Measurements from ENCODE around the gene RENBP. TPM values are rescaled to one million over a fixed set of nuclear protein-coding genes. Genes with fewer than 3 reads are reported as not detected.

Gene RENBP
- total RNA-seq, 4 donors from 2014 or later: 4.6 to 13.1 (median 7.2) TPM; not detected in 1

DNA sequence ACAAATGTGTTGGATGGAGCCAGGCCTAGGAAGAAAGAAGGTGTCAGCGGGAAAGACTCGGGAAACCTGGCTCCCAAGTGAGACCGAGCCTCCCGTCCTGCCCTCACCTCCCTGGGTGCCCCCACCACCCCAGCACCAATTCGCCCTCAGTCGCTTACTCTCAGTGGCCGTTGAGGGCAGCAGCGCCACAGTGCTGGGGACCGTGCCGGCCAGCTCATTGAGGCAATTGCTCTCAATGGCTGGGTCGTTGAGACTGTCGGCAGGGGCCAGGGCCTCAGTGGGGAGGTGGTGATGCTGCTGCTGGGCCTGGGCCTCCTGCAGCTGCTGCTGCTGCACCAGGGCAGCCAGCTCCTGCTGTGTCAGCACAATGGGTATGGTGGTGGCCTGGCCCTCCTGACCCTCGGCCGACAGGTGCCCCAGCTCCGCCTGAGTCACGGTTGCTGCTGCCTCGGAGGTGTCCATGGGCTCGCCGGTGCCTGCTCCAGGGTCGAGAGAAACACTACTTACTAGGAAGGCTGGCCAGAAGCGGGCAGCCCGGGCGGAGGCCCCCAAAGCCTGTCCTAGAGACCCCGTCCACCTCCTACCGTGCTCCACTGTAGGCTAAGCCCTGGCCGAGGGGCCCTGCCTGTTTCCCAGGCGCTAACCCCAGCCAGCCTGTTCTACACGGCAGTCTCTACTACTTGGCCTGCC is 7.4 kb upstream of the RENBP start:
- in situ Hi-C loops (cut with MboI; ENCODE audit: low pct_ligation_motif_present in 1 of 4, low pct_unique_long_range_greater_than_20kb in 1 of 4, low sequenced_read_pairs in 3 of 4): loop anchor here in 2 of 4 donors (25.0 kb wide), 2 partner anchors 190 to 585 kb away; partner anchors contain the start of genes G6PD (in 1 of the 2), IKBKG (in 1 of the 2) and PLXNB3 (in 1 of the 2)
- Histone ChIP-seq H3K4me3 (no peak overlapping the region), H3K4me1 (peaks cover 0 to 12% (median 0%) of the 10 kb centered on the region in 4 donors), H3K27ac (peak overlapping the region; percentile 67 to 72 (median 70)), H3K27me3 (no peaks in the 10 kb centered on the region), H3K9me3 (no peaks in the 10 kb centered on the region), H3K36me3 (no peaks in the 10 kb centered on the region)
- intact Hi-C loops (cut with DNase I; ENCODE audit: low total_unique reads): loop anchor here (5.0 kb wide), 1 partner anchor 185 kb away; no protein-coding TSS in a partner anchor
- no peak for DNase-seq
- WGBS, 2 donors (ENCODE audit: low coverage in 1 of 2): 91% methylated on average over 26 of the region's 28 CpGs; no CpG with 5 or more reads in 1 of the 2 donors
- TF ChIP-seq POLR2AphosphoS5 (IDR thresholded peaks at IDR 0.05) (no peak), POLR2A (IDR thresholded peaks at IDR 0.05) (no peak), EP300 (IDR thresholded peaks at IDR 0.05; ENCODE audit: low read depth) (no peak)
- TF ChIP-seq, protein P1, sequence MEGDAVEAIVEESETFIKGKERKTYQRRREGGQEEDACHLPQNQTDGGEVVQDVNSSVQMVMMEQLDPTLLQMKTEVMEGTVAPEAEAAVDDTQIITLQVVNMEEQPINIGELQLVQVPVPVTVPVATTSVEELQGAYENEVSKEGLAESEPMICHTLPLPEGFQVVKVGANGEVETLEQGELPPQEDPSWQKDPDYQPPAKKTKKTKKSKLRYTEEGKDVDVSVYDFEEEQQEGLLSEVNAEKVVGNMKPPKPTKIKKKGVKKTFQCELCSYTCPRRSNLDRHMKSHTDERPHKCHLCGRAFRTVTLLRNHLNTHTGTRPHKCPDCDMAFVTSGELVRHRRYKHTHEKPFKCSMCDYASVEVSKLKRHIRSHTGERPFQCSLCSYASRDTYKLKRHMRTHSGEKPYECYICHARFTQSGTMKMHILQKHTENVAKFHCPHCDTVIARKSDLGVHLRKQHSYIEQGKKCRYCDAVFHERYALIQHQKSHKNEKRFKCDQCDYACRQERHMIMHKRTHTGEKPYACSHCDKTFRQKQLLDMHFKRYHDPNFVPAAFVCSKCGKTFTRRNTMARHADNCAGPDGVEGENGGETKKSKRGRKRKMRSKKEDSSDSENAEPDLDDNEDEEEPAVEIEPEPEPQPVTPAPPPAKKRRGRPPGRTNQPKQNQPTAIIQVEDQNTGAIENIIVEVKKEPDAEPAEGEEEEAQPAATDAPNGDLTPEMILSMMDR (IDR thresholded peaks at IDR 0.05): no peak

DNA sequence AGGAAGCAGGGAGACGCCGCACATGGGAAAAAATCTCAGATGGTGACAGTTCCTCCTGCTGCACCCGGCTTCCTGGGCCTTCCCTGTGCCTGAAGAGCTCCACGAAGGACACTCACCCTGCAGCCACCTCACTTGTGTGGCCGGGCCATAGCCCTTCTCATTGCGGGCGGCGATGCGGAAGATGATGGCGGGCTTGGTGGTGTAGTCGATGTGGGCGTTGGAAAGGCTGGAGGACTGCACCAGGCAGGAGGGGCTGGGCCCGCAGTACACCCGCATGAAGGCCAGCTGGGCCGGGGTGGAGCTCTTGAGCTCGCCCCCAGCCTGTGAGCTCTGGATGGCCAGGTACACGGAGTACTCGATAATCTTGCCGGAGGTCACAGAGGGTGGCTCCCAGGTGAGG is 5.7 kb upstream of the RENBP start:
- peak overlapping the region; percentile 58 to 72 (median 66) for H3K27ac ChIP-seq
- H3K4me3 ChIP-seq: no peak overlapping the region
- DNase-seq: no peak
- in situ Hi-C loops (cut with MboI; ENCODE audit: low pct_ligation_motif_present in 1 of 4, low pct_unique_long_range_greater_than_20kb in 1 of 4, low sequenced_read_pairs in 3 of 4) (loop anchor here in 2 of 4 donors (25.0 kb wide), 2 partner anchors 188 to 587 kb away; partner anchors contain the start of genes G6PD (in 1 of the 2), IKBKG (in 1 of the 2) and PLXNB3 (in 1 of the 2)), intact Hi-C loops (cut with DNase I; ENCODE audit: low total_unique reads) (loop anchor here (5.0 kb wide), 1 partner anchor 183 kb away; no protein-coding TSS in a partner anchor)
- H3K9me3 ChIP-seq: no peaks in the 10 kb centered on the region
- no peaks in the 10 kb centered on the region for H3K27me3 ChIP-seq
- peaks cover 0 to 12% (median 0%) of the 10 kb centered on the region in 4 donors for H3K4me1 ChIP-seq
- no peaks in the 10 kb centered on the region for H3K36me3 ChIP-seq
- TF ChIP-seq POLR2A (IDR thresholded peaks at IDR 0.05) (no peak), POLR2AphosphoS5 (IDR thresholded peaks at IDR 0.05) (no peak), EP300 (IDR thresholded peaks at IDR 0.05; ENCODE audit: low read depth) (no peak)
- TF ChIP-seq, protein P1 (IDR thresholded peaks at IDR 0.05): no peak
- whole genome bisulfite sequencing, 2 donors (ENCODE audit: low coverage in 1 of 2): 93% methylated on average over 9 of the region's 19 CpGs; no CpG with 5 or more reads in 1 of the 2 donors

DNA sequence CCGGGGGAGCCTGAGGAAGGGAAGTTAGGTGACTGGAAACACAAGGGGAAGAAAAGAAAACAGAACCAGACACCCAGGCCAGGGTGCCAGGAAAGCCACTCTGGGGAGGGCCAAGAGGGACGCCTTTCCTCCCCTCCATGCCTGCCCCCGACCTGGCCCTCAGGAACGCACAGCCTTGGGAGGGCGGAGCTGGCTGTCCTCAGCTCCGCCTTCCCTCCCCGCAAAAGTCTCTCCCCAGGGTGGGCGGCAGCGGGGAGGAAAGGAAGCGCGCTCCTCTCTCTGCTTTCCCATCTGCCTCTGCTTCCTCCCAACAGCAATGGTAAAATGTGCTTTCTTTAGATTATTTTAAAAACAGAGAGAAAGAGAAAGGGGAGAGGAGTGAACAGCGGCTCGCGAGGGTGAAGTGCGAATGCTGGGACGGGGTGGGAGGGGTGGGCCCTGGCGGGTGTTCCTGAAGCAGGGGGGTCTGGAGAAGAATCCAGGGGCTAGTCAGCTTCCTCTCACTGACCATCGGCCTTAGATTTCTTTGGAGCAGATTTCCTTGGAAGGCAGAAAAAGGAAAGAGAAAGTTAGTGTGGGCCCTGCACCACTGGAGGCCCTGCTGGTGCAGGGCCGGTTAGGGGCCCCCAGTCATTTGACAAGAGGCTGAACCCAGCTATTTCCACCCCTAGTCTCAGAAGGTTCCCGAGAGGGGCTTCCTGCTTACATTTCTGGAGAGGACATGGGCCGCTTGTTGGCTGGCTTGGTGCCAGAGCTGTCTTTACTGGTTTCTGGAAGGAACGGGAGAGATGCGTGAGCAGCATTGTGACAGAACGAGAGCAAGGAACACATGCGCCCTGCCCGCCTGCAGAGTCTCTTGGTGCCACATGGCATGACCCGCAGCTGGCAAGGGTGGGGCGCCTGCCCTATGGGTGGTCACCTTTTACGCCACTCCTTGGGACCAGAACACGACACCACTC is 4.7 kb upstream of the RENBP start:
- DNase-seq: no peak
- in situ Hi-C loops (cut with MboI; ENCODE audit: low pct_ligation_motif_present in 1 of 4, low pct_unique_long_range_greater_than_20kb in 1 of 4, low sequenced_read_pairs in 3 of 4): loop anchor here in 1 of 4 donors (25.0 kb wide), 2 partner anchors 162 to 987 kb away; partner anchors contain the start of genes IDH3G, SRPK3 and SSR4
- no peak for TF ChIP-seq POLR2AphosphoS5 (IDR thresholded peaks at IDR 0.05)
- TF ChIP-seq, protein P1 (IDR thresholded peaks at IDR 0.05): no peak
- no peak for TF ChIP-seq EP300 (IDR thresholded peaks at IDR 0.05; ENCODE audit: low read depth)
- no peak for TF ChIP-seq POLR2A (IDR thresholded peaks at IDR 0.05)
- Histone ChIP-seq H3K27me3 (no peaks in the 10 kb centered on the region), H3K9me3 (no peaks in the 10 kb centered on the region), H3K4me3 (no peak overlapping the region), H3K27ac (peak overlapping the region; percentile 58 to 72 (median 66)), H3K4me1 (peaks cover 0 to 13% (median 0%) of the 10 kb centered on the region in 4 donors), H3K36me3 (no peaks in the 10 kb centered on the region)
- WGBS, 2 donors (ENCODE audit: low coverage in 1 of 2): 72% methylated on average over 30 of the region's 30 CpGs; no CpG with 5 or more reads in 1 of the 2 donors
- intact Hi-C loops (cut with DNase I; ENCODE audit: low total_unique reads): no loop called here
